A673 (cell line): ENCODE data around the gene RFPL3. TPM values are rescaled to one million over a fixed set of nuclear protein-coding genes. Genes with fewer than 3 reads are reported as not detected.

Experiments used
- BruUV-seq: library from RNA; stranded (reverse); fragments of 400-500 nt; replicated peaks from 2 replicates; lab custom pipeline; 2021; lab: Mats Ljungman, UMichigan
- CTCF ChIA-PET: fragments of 300-600 bp; sonication (Branson Sonifier 250); formaldehyde crosslinking; loops from one replicate; lab custom pipeline; 2022; ENCODE audit warnings: antibody characterized with exemption; lab: Charles Lee
- POLR2A ChIA-PET: fragments of 300-600 bp; sonication (Branson Sonifier 250); formaldehyde crosslinking; loops from one replicate; lab custom pipeline; 2022; ENCODE audit warnings: antibody characterized with exemption; ENCODE audit not compliant: low non-redundant PET; lab: Charles Lee
- DNase-seq: peaks from one replicate; pipeline ENCODE4 v3.0.0-alpha.2; 2015; ENCODE audit warnings: low spot score
- H3K27ac ChIP-seq: fragments of 200-600 bp; sonication (generic); 2 replicates; pipeline ENCODE4 v1.5.1; 2016; ENCODE audit warnings: mixed run types, low read depth, mild to moderate bottlenecking, mixed read lengths, antibody characterized with exemption, low read length; ENCODE audit not compliant: poor library complexity, severe bottlenecking
- H3K27me3 ChIP-seq: fragments of 200-600 bp; sonication (generic); replicated peaks from 2 replicates; pipeline ENCODE4 v1.6.1; 2017; ENCODE audit warnings: mixed run types, low read depth, mild to moderate bottlenecking, mixed read lengths, antibody characterized with exemption, low read length; ENCODE audit not compliant: insufficient read depth, poor library complexity
- H3K36me3 ChIP-seq: fragments of 200-600 bp; sonication (generic); 2 replicates; pipeline ENCODE4 v1.6.1; 2016; ENCODE audit warnings: mixed run types, mild to moderate bottlenecking, mixed read lengths, antibody characterized with exemption, low read length; ENCODE audit not compliant: insufficient read depth, poor library complexity, severe bottlenecking
- H3K4me1 ChIP-seq: fragments of 200-600 bp; sonication (generic); 2 replicates; pipeline ENCODE4 v1.6.1; 2017; ENCODE audit warnings: mixed run types, mild to moderate bottlenecking, mixed read lengths, antibody characterized with exemption, low read length; ENCODE audit not compliant: insufficient read depth, poor library complexity, severe bottlenecking
- H3K4me3 ChIP-seq: fragments of 200-600 bp; sonication (generic); 2 replicates; pipeline ENCODE4 v1.5.1; 2016; ENCODE audit warnings: low read depth, mixed run types, mild to moderate bottlenecking, mixed read lengths, low read length; ENCODE audit not compliant: poor library complexity, severe bottlenecking
- H3K9me3 ChIP-seq: fragments of 200-600 bp; sonication (generic); 2 replicates; pipeline ENCODE4 v1.6.1; 2016; ENCODE audit warnings: mixed run types, low read depth, mild to moderate bottlenecking, mixed read lengths, antibody characterized with exemption, low read length; ENCODE audit not compliant: poor library complexity, severe bottlenecking
- CTCF ChIP-seq: fragments of 300-800, 200-600 bp; sonication (generic); conservative IDR thresholded peaks from 2 replicates; pipeline ENCODE4 v1.5.1; 2017; ENCODE audit warnings: low read depth, mild to moderate bottlenecking, antibody characterized with exemption, low read length, moderate library complexity, mixed read lengths
- EZH2 ChIP-seq: fragments of 200-600 bp; sonication (generic); IDR thresholded peaks from 2 replicates; pipeline ENCODE4 v1.6.1; 2017; ENCODE audit warnings: borderline replicate concordance, low read depth, mild to moderate bottlenecking, mixed read lengths, antibody characterized with exemption, low read length; ENCODE audit not compliant: poor library complexity, severe bottlenecking
- intact Hi-C: fragments of 100-400 bp; cut with micrococcal nuclease; formaldehyde crosslinking; loops from one replicate; pipeline ENCODE4 v1.10.0; 2022; ENCODE audit not compliant: unreplicated experiment
- total RNA-seq: library from RNA; stranded (reverse); gene quantifications from 2 replicates; pipeline ENCODE4 v1.2.3, GENCODE V29; 2021

Gene RFPL3
- total RNA-seq, 1 experiment from 2014 or later, result not detected

GRCh38 chr22:32385681-32386080, 28.0 kb downstream of the RFPL3 start:
- no peaks in the 10 kb centered on the region for H3K27me3 ChIP-seq
- no TSS peak for BruUV-seq
- DNase-seq, result no peak
- CTCF ChIA-PET, result no interaction called here
- intact Hi-C loops, result no loop called here
- H3K9me3 ChIP-seq, result no peaks in the 10 kb centered on the region
- no peak overlapping the region for H3K27ac ChIP-seq
- H3K4me3 ChIP-seq, result no peak overlapping the region
- TF ChIP-seq CTCF (no peak), EZH2 (no peak)
- POLR2A ChIA-PET, result no interaction called here
- peaks cover 14% of the 10 kb centered on the region for H3K36me3 ChIP-seq
- H3K4me1 ChIP-seq, result no peaks in the 10 kb centered on the region

GRCh38 chr22:32389685-32390084, 32.0 kb downstream of the RFPL3 start:
- POLR2A ChIA-PET, result interaction anchor here (0.6 kb wide), 1 partner anchor 245 kb away, joined by 3 read pairs; no protein-coding TSS in a partner anchor
- TF ChIP-seq EZH2, result no peak
- TF ChIP-seq CTCF, result peak; percentile 62
- DNase-seq, result peak; percentile 46
- no peak overlapping the region for H3K4me3 ChIP-seq
- peaks cover 53% of the 10 kb centered on the region for H3K36me3 ChIP-seq
- no peaks in the 10 kb centered on the region for H3K4me1 ChIP-seq
- BruUV-seq, result no TSS peak
- H3K27ac ChIP-seq, result no peak overlapping the region
- intact Hi-C loops, result no loop called here
- CTCF ChIA-PET, result no interaction called here
- no peaks in the 10 kb centered on the region for H3K27me3 ChIP-seq
- H3K9me3 ChIP-seq, result no peaks in the 10 kb centered on the region

- no peaks in the 10 kb centered on the region for H3K4me1 ChIP-seq
- no TSS peak for BruUV-seq
- H3K27me3 ChIP-seq, result no peaks in the 10 kb centered on the region
- TF ChIP-seq CTCF, result no peak
- TF ChIP-seq EZH2, result no peak
- ChIA-PET POLR2A (no interaction called here), CTCF (no interaction called here)
- H3K27ac ChIP-seq, result no peak overlapping the region
- DNase-seq, result no peak
- no peaks in the 10 kb centered on the region for H3K9me3 ChIP-seq
- peaks cover 78% of the 10 kb centered on the region for H3K36me3 ChIP-seq
- no peak overlapping the region for H3K4me3 ChIP-seq
- intact Hi-C loops, result no loop called here
These were observed 37.4 kb downstream of the RFPL3 start for GRCh38 chr22:32395107-32395506.
